Upper lobe of left lung (tissue), 6 donors: ENCODE results near the gene BTBD7. TPM values are rescaled to one million over a fixed set of nuclear protein-coding genes. Genes with fewer than 3 reads are reported as not detected.

ENCODE experiments used
- ATAC-seq, 2 donors: fragments of 200-7000 bp; cut with Tn5 transposase; one replicate each; pipeline ENCODE4 v1.9.1; 2022; ENCODE audit warnings: mild to moderate bottlenecking in 2 of 2, moderate library complexity in 2 of 2; ENCODE audit not compliant: low FRiP score in 2 of 2
- DNase-seq, 2 donors: peaks; one replicate each; pipeline ENCODE4 v3.0.0-alpha.2; 2019 to 2020
- H3K27ac ChIP-seq, 4 donors: fragments of 200-600 bp; sonication (generic); one replicate each; pipeline ENCODE4 v1.5.1; 2016 to 2019
- H3K27me3 ChIP-seq, 4 donors: fragments of 200-600 bp; sonication (generic); one replicate each; pipeline ENCODE4 v1.5.1; 2017 to 2019
- H3K36me3 ChIP-seq, 4 donors: fragments of 200-600 bp; sonication (generic); one replicate each; pipeline ENCODE4 v1.5.1; 2016 to 2019
- H3K4me1 ChIP-seq, 4 donors: fragments of 200-600 bp; sonication (generic); one replicate each; pipeline ENCODE4 v1.5.1; 2018 to 2019
- H3K4me3 ChIP-seq, 4 donors: fragments of 200-600 bp; sonication (generic); one replicate each; pipeline ENCODE4 v1.5.1; 2017 to 2019; ENCODE audit warnings: mild to moderate bottlenecking in 2 of 4, moderate library complexity in 1 of 4
- H3K9me3 ChIP-seq, 4 donors: fragments of 200-600 bp; sonication (generic); one replicate each; pipeline ENCODE4 v1.5.1; 2018 to 2019
- EP300 ChIP-seq, 4 donors: sonication (generic); formaldehyde crosslinking; IDR thresholded peaks; one replicate each; pipeline ENCODE4 v1.5.1; 2017; ENCODE audit warnings: antibody characterized with exemption in 4 of 4, control low read depth in 2 of 4
- POLR2A ChIP-seq, 4 donors: fragments of 450-650 bp; IDR thresholded peaks; one replicate each; pipeline ENCODE4 v1.5.1; 2016 to 2017; ENCODE audit warnings: antibody characterized with exemption in 4 of 4, mild to moderate bottlenecking in 2 of 4
- POLR2AphosphoS5 ChIP-seq, 2 donors: sonication (generic); formaldehyde crosslinking; IDR thresholded peaks; one replicate each; pipeline ENCODE4 v1.5.1; 2017; ENCODE audit warnings: antibody characterized with exemption in 2 of 2
- WGBS, 2 donors: methylation state at CpG; one replicate each; pipeline ENCODE4 v1.1.5; 2017 to 2018; 5-methylcytosine and 5-hydroxymethylcytosine counted together
- total RNA-seq, 6 donors: library from RNA; depleted of rRNA in 4 of 6; stranded (reverse); fragments of >200 nt in 4 of 6; gene quantifications; one replicate each; pipeline versions ENCODE4 v1.1.0 to v1.2.1, GENCODE V29; 2016 to 2021
- TF ChIP-seq, protein P1 (sequence below), 6 experiments: fragments of 450-650 bp in 4 of 6; fragments of 200-600 bp in 2 of 6; sonication (generic) in 2 of 6; IDR thresholded peaks; one replicate each; pipeline ENCODE4 v1.5.1; 2016 to 2019; ENCODE audit warnings: antibody characterized with exemption in 6 of 6
- donor health status: DM: no; HTN: no; CAD: no; lungs with moderate emphysema.
- donor health status: DM: no; HTN: yes; CAD: no; lungs with severe emphysema.

BTBD7 gene
- total RNA-seq, 6 donors from 2014 or later, result 15.1 to 46.1 (median 36.9) TPM

DNA sequence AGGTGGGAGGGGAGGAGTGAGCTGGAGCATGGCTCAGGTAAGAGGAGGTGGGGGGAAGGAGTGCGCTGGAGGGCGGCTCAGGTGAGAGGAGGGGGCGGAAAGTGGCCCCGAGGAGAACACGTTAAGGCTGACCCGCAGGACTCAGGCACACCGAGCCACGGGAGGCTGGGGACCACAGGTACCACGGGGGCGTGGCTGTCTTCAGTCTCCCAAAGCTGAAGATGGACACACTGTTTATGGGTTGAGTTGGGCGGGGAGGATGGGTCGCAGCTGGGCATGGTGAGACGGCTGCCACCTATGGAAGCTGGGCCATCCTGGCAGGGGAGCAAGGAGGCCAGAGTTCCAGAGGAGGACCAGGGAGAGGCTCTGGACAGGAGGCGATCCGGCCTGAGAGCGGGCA, 102.3 kb downstream of the BTBD7 start:
- TF ChIP-seq, protein P1, sequence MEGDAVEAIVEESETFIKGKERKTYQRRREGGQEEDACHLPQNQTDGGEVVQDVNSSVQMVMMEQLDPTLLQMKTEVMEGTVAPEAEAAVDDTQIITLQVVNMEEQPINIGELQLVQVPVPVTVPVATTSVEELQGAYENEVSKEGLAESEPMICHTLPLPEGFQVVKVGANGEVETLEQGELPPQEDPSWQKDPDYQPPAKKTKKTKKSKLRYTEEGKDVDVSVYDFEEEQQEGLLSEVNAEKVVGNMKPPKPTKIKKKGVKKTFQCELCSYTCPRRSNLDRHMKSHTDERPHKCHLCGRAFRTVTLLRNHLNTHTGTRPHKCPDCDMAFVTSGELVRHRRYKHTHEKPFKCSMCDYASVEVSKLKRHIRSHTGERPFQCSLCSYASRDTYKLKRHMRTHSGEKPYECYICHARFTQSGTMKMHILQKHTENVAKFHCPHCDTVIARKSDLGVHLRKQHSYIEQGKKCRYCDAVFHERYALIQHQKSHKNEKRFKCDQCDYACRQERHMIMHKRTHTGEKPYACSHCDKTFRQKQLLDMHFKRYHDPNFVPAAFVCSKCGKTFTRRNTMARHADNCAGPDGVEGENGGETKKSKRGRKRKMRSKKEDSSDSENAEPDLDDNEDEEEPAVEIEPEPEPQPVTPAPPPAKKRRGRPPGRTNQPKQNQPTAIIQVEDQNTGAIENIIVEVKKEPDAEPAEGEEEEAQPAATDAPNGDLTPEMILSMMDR (IDR thresholded peaks at IDR 0.05), result no peak
- TF ChIP-seq POLR2A (IDR thresholded peaks at IDR 0.05) (no peak), POLR2AphosphoS5 (IDR thresholded peaks at IDR 0.05) (no peak), EP300 (IDR thresholded peaks at IDR 0.05) (no peak)
- 94% methylated on average over 16 of the region's 16 CpGs for WGBS, 2 donors
- Histone ChIP-seq H3K27me3 (no peaks in the 10 kb centered on the region), H3K4me1 (peaks cover 0 to 11% (median 8%) of the 10 kb centered on the region in 4 donors), H3K4me3 (peak overlapping the region in 1 of 4 donors; percentile 46), H3K27ac (no peak overlapping the region), H3K36me3 (peaks cover 12 to 35% (median 31%) of the 10 kb centered on the region in 4 donors), H3K9me3 (no peaks in the 10 kb centered on the region)
- DNase-seq, result no peak
- peak in 1 of 2 donors; percentile 31 for ATAC-seq

GRCh38 chr14:93228550-93228949, 104.3 kb downstream of the BTBD7 start:
- Histone ChIP-seq H3K4me1 (peaks cover 0 to 11% (median 8%) of the 10 kb centered on the region in 4 donors), H3K27ac (no peak overlapping the region), H3K27me3 (no peaks in the 10 kb centered on the region), H3K4me3 (no peak overlapping the region), H3K36me3 (peaks cover 12 to 55% (median 40%) of the 10 kb centered on the region in 4 donors), H3K9me3 (no peaks in the 10 kb centered on the region)
- no peak for TF ChIP-seq POLR2A (IDR thresholded peaks at IDR 0.05)
- TF ChIP-seq, protein P1 (IDR thresholded peaks at IDR 0.05), result no peak
- TF ChIP-seq POLR2AphosphoS5 (IDR thresholded peaks at IDR 0.05), result no peak
- TF ChIP-seq EP300 (IDR thresholded peaks at IDR 0.05), result no peak
- 95 to 97% methylated on average over 6 to 8 of the region's 8 CpGs for WGBS, 2 donors
- DNase-seq, result no peak
- ATAC-seq, result no peak

GRCh38 chr14:93223565-93223964, 109.3 kb downstream of the BTBD7 start:
- no peak overlapping the region for H3K4me3 ChIP-seq
- 96 to 98% methylated on average over 26 to 27 of the region's 27 CpGs for WGBS, 2 donors
- TF ChIP-seq, protein P1 (IDR thresholded peaks at IDR 0.05), result no peak
- TF ChIP-seq EP300 (IDR thresholded peaks at IDR 0.05) (no peak), POLR2AphosphoS5 (IDR thresholded peaks at IDR 0.05) (no peak), POLR2A (IDR thresholded peaks at IDR 0.05) (no peak)
- H3K4me1 ChIP-seq, result no peaks in the 10 kb centered on the region
- H3K27ac ChIP-seq, result no peak overlapping the region
- no peak for ATAC-seq
- DNase-seq, result peak in 1 of 2 donors; percentile 83
- peaks cover 22 to 97% (median 66%) of the 10 kb centered on the region in 4 donors for H3K36me3 ChIP-seq
- H3K9me3 ChIP-seq, result no peaks in the 10 kb centered on the region
- no peaks in the 10 kb centered on the region for H3K27me3 ChIP-seq

DNA sequence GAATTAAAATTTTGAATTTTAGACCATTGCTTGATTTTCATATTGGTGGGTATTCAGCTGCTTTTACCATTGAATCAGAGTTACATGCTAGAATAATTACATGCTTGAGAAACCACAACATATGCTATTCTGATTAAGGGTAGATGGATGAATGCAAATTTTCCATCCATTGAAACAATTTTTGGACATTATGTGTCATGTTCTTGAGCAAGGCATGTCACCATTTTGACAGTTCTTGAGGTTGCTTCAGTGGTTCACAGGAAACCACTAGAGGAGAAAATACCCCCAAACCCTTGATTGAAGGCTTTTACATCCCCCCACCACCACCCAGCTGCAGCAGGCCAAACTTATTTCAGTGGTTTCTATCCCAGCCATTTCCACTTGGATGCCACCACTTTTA, 112.3 kb downstream of the BTBD7 start:
- no peak overlapping the region for H3K27ac ChIP-seq
- no peak for DNase-seq
- no peaks in the 10 kb centered on the region for H3K9me3 ChIP-seq
- H3K4me3 ChIP-seq, result no peak overlapping the region
- peaks cover 16 to 100% (median 61%) of the 10 kb centered on the region in 4 donors for H3K36me3 ChIP-seq
- no peaks in the 10 kb centered on the region for H3K4me1 ChIP-seq
- TF ChIP-seq EP300 (IDR thresholded peaks at IDR 0.05) (no peak), POLR2AphosphoS5 (IDR thresholded peaks at IDR 0.05) (no peak), POLR2A (IDR thresholded peaks at IDR 0.05) (no peak)
- TF ChIP-seq, protein P1 (IDR thresholded peaks at IDR 0.05), result no peak
- H3K27me3 ChIP-seq, result no peaks in the 10 kb centered on the region
- no peak for ATAC-seq

GRCh38 chr14:93219103-93219726, 113.6 kb downstream of the BTBD7 start:
- WGBS, 2 donors, result 56 to 64% methylated on average over 3 of the region's 3 CpGs
- Histone ChIP-seq H3K27me3 (no peaks in the 10 kb centered on the region), H3K27ac (no peak overlapping the region), H3K4me1 (no peaks in the 10 kb centered on the region), H3K36me3 (peaks cover 23 to 100% (median 70%) of the 10 kb centered on the region in 4 donors), H3K4me3 (no peak overlapping the region), H3K9me3 (no peaks in the 10 kb centered on the region)
- peak in 1 of 2 donors; percentile 58 for DNase-seq
- ATAC-seq, result no peak
- TF ChIP-seq, protein P1 (IDR thresholded peaks at IDR 0.05), result peak in 5 of 6 experiments; percentile 22 to 49 (median 23)
- TF ChIP-seq POLR2AphosphoS5 (IDR thresholded peaks at IDR 0.05), result no peak
